H1 (cell line): ENCODE measurements around the gene SIX4. TPM values are rescaled to one million over a fixed set of nuclear protein-coding genes. Genes with fewer than 3 reads are reported as not detected.
A peak's percentile ranks its signal among the peaks of the same experiment; 100 is the strongest.

Source experiments
- CTCF ChIA-PET: fragments of 300-600 bp; sonication (Branson Sonifier 250); formaldehyde crosslinking; loops from one replicate; lab custom pipeline; 2021; ENCODE audit not compliant: partially characterized antibody; lab: Charles Lee
- POLR2A ChIA-PET: fragments of 300-600 bp; sonication (Branson Sonifier 250); formaldehyde crosslinking; loops from one replicate; lab custom pipeline; 2021; ENCODE audit warnings: inconsistent platforms; ENCODE audit not compliant: partially characterized antibody; lab: Charles Lee
- DNase-seq, 2 experiments: peaks; one replicate each; pipeline versions ENCODE4 v3.0.0 to v3.0.0-alpha.2; 2010 to 2022; ENCODE audit warnings: low spot score in 2 of 2, low read depth in 1 of 2, mixed read lengths in 1 of 2
- FAIRE-seq: peaks from 2 replicates; lab custom pipeline; 2011; peaks lifted over from hg19 to GRCh38; lab: Jason Lieb, UNC
- H2AFZ ChIP-seq: 2 replicates; pipeline ENCODE4 v1.8.1; 2012; ENCODE audit warnings: low read length, inconsistent platforms
- H2AK5ac ChIP-seq: 2 replicates; pipeline ENCODE4 v1.6.1; 2013; ENCODE audit warnings: low read depth, low read length
- H2BK120ac ChIP-seq: replicated peaks from 2 replicates; pipeline ENCODE3; 2013; ENCODE audit warnings: low read depth, low read length, inconsistent platforms
- H2BK12ac ChIP-seq: 2 replicates; pipeline ENCODE4 v1.6.1; 2013; ENCODE audit warnings: low read depth, low read length
- H2BK15ac ChIP-seq: 2 replicates; pipeline ENCODE4 v1.6.1; 2013; ENCODE audit warnings: low read length
- H2BK20ac ChIP-seq: 2 replicates; pipeline ENCODE4 v1.6.1; 2013; ENCODE audit warnings: low read length
- H2BK5ac ChIP-seq: 2 replicates; pipeline ENCODE4 v1.6.1; 2013; ENCODE audit warnings: low read depth, low read length
- H3K14ac ChIP-seq: 2 replicates; pipeline ENCODE4 v1.6.1; 2013; ENCODE audit warnings: inconsistent platforms; ENCODE audit not compliant: insufficient read length
- H3K18ac ChIP-seq: 2 replicates; pipeline ENCODE4 v1.6.1; 2013; ENCODE audit warnings: low read length; ENCODE audit errors: extremely low read depth
- H3K23ac ChIP-seq: 2 replicates; pipeline ENCODE4 v1.6.1; 2013; ENCODE audit warnings: inconsistent platforms; ENCODE audit not compliant: insufficient read length
- H3K23me2 ChIP-seq: 2 replicates; pipeline ENCODE4 v1.6.1; 2013; ENCODE audit warnings: low read depth, low read length
- H3K27ac ChIP-seq: 2 replicates; pipeline ENCODE4 v1.6.1; 2011; ENCODE audit warnings: low read depth, low read length, inconsistent platforms
- H3K27me3 ChIP-seq, 4 experiments: replicated peaks in 1 of 4; 1 replicate in 1 of 4; 2 replicates in 3 of 4; pipeline versions ENCODE4 v1.6.1 to v1.8.1; 2011 to 2013; ENCODE audit warnings: low read length in 3 of 4, mild to moderate bottlenecking in 3 of 4, inconsistent platforms in 2 of 4, mixed read lengths in 2 of 4, moderate library complexity in 1 of 4; ENCODE audit not compliant: control insufficient read depth in 3 of 4, insufficient read depth in 3 of 4; ENCODE audit errors: extremely low read depth in 1 of 4
- H3K36me3 ChIP-seq, 4 experiments: 2 replicates each; pipeline versions ENCODE4 v1.6.1 to v1.8.1; 2011 to 2013; ENCODE audit warnings: mild to moderate bottlenecking in 4 of 4, low read length in 3 of 4, moderate library complexity in 2 of 4, control low read depth in 1 of 4, inconsistent platforms in 1 of 4; ENCODE audit not compliant: insufficient read depth in 4 of 4, control insufficient read depth in 2 of 4
- H3K4ac ChIP-seq: replicated peaks from 2 replicates; pipeline ENCODE3; 2013; ENCODE audit warnings: low read length, low read depth, mixed read lengths, inconsistent platforms; ENCODE audit not compliant: insufficient read length
- H3K4me1 ChIP-seq, 4 experiments: replicated peaks in 1 of 4; 1 replicate in 1 of 4; 2 replicates in 3 of 4; pipeline versions ENCODE4 v1.6.1 to v1.8.1; 2011 to 2013; ENCODE audit warnings: low read length in 3 of 4, inconsistent platforms in 2 of 4, mixed read lengths in 1 of 4; ENCODE audit not compliant: insufficient read depth in 4 of 4, control insufficient read depth in 3 of 4
- H3K4me2 ChIP-seq, 2 experiments: 2 replicates each; pipeline versions ENCODE4 v1.6.1 to v1.8.1; 2011 to 2013; ENCODE audit warnings: low read depth in 2 of 2, low read length in 2 of 2, control low read depth in 1 of 2, inconsistent platforms in 1 of 2, mild to moderate bottlenecking in 1 of 2; ENCODE audit not compliant: insufficient read depth in 1 of 2
- H3K4me3 ChIP-seq, 4 experiments: fragments of 200-600, 300-600 bp in 1 of 4; sonication (generic), shearing (Covaris generic), sonication (Bioruptor Twin) in 1 of 4; 2 replicates each; pipeline versions ENCODE4 v1.5.1 to v1.8.1; 2011 to 2016; ENCODE audit warnings: low read length in 4 of 4, low read depth in 3 of 4, control low read depth in 2 of 4, inconsistent platforms in 2 of 4, mild to moderate bottlenecking in 2 of 4, mixed read lengths in 1 of 4, moderate library complexity in 1 of 4; ENCODE audit not compliant: insufficient read depth in 2 of 4; ENCODE audit errors: extremely low read depth in 1 of 4
- H3K56ac ChIP-seq: replicated peaks from 2 replicates; pipeline ENCODE3; 2013; ENCODE audit warnings: low read depth, mild to moderate bottlenecking, mixed read lengths, low read length, inconsistent platforms; ENCODE audit not compliant: insufficient read length
- H3K79me1 ChIP-seq: 2 replicates; pipeline ENCODE4 v1.6.1; 2013; ENCODE audit warnings: low read depth, low read length, control low read depth
- H3K79me2 ChIP-seq, 2 experiments: 2 replicates each; pipeline versions ENCODE4 v1.6.1 to v1.8.1; 2012 to 2013; ENCODE audit warnings: low read length in 2 of 2, mild to moderate bottlenecking in 2 of 2, inconsistent platforms in 1 of 2; ENCODE audit not compliant: insufficient read depth in 2 of 2, control insufficient read depth in 1 of 2
- H3K9ac ChIP-seq, 4 experiments: replicated peaks in 1 of 4; 1 replicate in 1 of 4; 2 replicates in 3 of 4; pipeline versions ENCODE4 v1.6.1 to v1.8.1; 2011 to 2013; ENCODE audit warnings: low read depth in 3 of 4, low read length in 3 of 4, control low read depth in 2 of 4, mild to moderate bottlenecking in 2 of 4, moderate library complexity in 2 of 4, inconsistent platforms in 1 of 4; ENCODE audit errors: extremely low read depth in 1 of 4
- H3K9me3 ChIP-seq, 2 experiments: 2 replicates each; pipeline versions ENCODE4 v1.6.1 to v1.8.1; 2012 to 2013; ENCODE audit warnings: mild to moderate bottlenecking in 2 of 2, moderate library complexity in 2 of 2, control low read depth in 1 of 2, inconsistent platforms in 1 of 2, low read depth in 1 of 2, low read length in 1 of 2, mixed read lengths in 1 of 2; ENCODE audit not compliant: insufficient read depth in 2 of 2
- H4K20me1 ChIP-seq, 2 experiments: replicated peaks in 1 of 2; 2 replicates each; pipeline versions ENCODE3 to v1.8.1; 2011 to 2013; ENCODE audit warnings: inconsistent platforms in 2 of 2, low read length in 2 of 2, mild to moderate bottlenecking in 1 of 2; ENCODE audit not compliant: insufficient read depth in 2 of 2, control insufficient read depth in 1 of 2
- H4K5ac ChIP-seq: 2 replicates; pipeline ENCODE4 v1.6.1; 2013; ENCODE audit warnings: low read length, low read depth, mixed read lengths, inconsistent platforms; ENCODE audit not compliant: insufficient read length
- H4K8ac ChIP-seq: 2 replicates; pipeline ENCODE4 v1.8.0; 2013; ENCODE audit warnings: mild to moderate bottlenecking, moderate library complexity, low read length, inconsistent platforms; ENCODE audit not compliant: insufficient read depth; ENCODE audit errors: extremely low read depth
- H4K91ac ChIP-seq: replicated peaks from 2 replicates; pipeline ENCODE3; 2013; ENCODE audit warnings: low read length, mixed read lengths, inconsistent platforms; ENCODE audit not compliant: insufficient read length
- ASH2L ChIP-seq: fragments of 200-600, 300-600 bp; sonication (generic); IDR thresholded peaks from one replicate; pipeline ENCODE4 v1.7.1; 2017; ENCODE audit warnings: low read length
- CBX5 ChIP-seq: fragments of 300-800, 300-1000 bp; sonication (generic); IDR thresholded peaks from 2 replicates; pipeline ENCODE4 v1.7.1; 2016; ENCODE audit warnings: antibody characterized with exemption, low read length, low read depth
- CTCF ChIP-seq, 3 experiments: IDR thresholded peaks; 1 replicate in 2 of 3; 2 replicates in 1 of 3; pipeline versions ENCODE4 v1.5.1 to v1.6.1; 2011; ENCODE audit warnings: low read length in 3 of 3, mild to moderate bottlenecking in 3 of 3, inconsistent platforms in 2 of 3, low read depth in 1 of 3, moderate library complexity in 1 of 3; ENCODE audit not compliant: insufficient read depth in 1 of 3; ENCODE audit errors: control extremely low read depth in 1 of 3
- HDAC6 ChIP-seq: IDR thresholded peaks from one replicate; pipeline ENCODE4 v1.7.1; 2012; ENCODE audit warnings: low read depth, mild to moderate bottlenecking, inconsistent platforms, low read length, moderate library complexity
- KDM4A ChIP-seq: IDR thresholded peaks from one replicate; pipeline ENCODE4 v1.7.1; 2012; ENCODE audit warnings: low read depth, mild to moderate bottlenecking, moderate library complexity, low read length, inconsistent platforms; ENCODE audit not compliant: severe bottlenecking
- MAFK ChIP-seq: IDR thresholded peaks from 2 replicates; pipeline ENCODE4 v1.6.1; 2012; ENCODE audit warnings: low read depth, mild to moderate bottlenecking, improper control_type of control experiment, low read length
- PHF8 ChIP-seq: fragments of 200-600 bp; sonication (generic); conservative IDR thresholded peaks from 2 replicates; pipeline ENCODE4 v1.7.1; 2012; ENCODE audit warnings: low read depth, mild to moderate bottlenecking, inconsistent platforms, low read length, moderate library complexity
- SIX5 ChIP-seq: IDR thresholded peaks from 2 replicates; pipeline ENCODE4 v1.6.1; 2011; ENCODE audit warnings: mild to moderate bottlenecking, low read depth, low read length
- SP4 ChIP-seq: IDR thresholded peaks from 2 replicates; pipeline ENCODE4 v1.6.1; 2012; ENCODE audit warnings: low read length, inconsistent platforms
- SUZ12 ChIP-seq: fragments of 200-600 bp; sonication (generic); IDR thresholded peaks from 2 replicates; pipeline ENCODE4 v1.6.1; 2012; ENCODE audit warnings: mild to moderate bottlenecking, inconsistent platforms, low read length, moderate library complexity, mixed read lengths
- polyA plus RNA-seq, 7 experiments: library from polyadenylated mRNA; depleted of rRNA in 3 of 7; stranded (reverse) in 5 of 7; unstranded in 2 of 7; fragments of >200 nt in 5 of 7; fragments of 200-250 nt in 2 of 7; gene quantifications; 1 replicate in 5 of 7; 2 replicates in 1 of 7; 4 replicates in 1 of 7; pipeline versions ENCODE4 v1.2.1 to v1.2.3, GENCODE V29; 2011 to 2013; ENCODE audit warnings: missing spikeins in 2 of 7, mixed read lengths in 2 of 7
- total RNA-seq: library from RNA; stranded (reverse); fragmentation: NEBNext Ultra II Directional; extraction: Animal tissue kit (Norgen Biotek cat#: 25700); gene quantifications from 2 replicates; pipeline ENCODE4 v1.2.1, GENCODE V29; 2021
- TF ChIP-seq, protein P1 (sequence below): IDR thresholded peaks from 2 replicates; pipeline ENCODE4 v1.6.1; 2012; ENCODE audit warnings: inconsistent platforms

Gene SIX4
- total and polyA plus RNA-seq, 2 of the 8 experiments (the other 6 are each of a cell fraction or from before 2014, with no cell fraction given) = 9.0 to 38.9 TPM

GRCh38 chr14:60744566-60744965 lies 20.4 kb upstream of the SIX4 start:
- no peak overlapping the region for H3K9ac ChIP-seq
- no peak overlapping the region for H2BK120ac ChIP-seq
- H3K23me2 ChIP-seq = no peaks in the 10 kb centered on the region
- H3K79me1 ChIP-seq = 0 out of 2 replicates have a peak, but pooled peaks cover 5% of the 10 kb centered on the region
- H4K5ac ChIP-seq = no peak overlapping the region
- no peaks in the 10 kb centered on the region for H3K27me3 ChIP-seq
- DNase-seq (no peak), FAIRE-seq (no peak)
- no peak overlapping the region for H2BK12ac ChIP-seq
- H2BK5ac ChIP-seq = no peak overlapping the region
- no peak overlapping the region for H3K27ac ChIP-seq
- H2BK15ac ChIP-seq = peak overlapping the region; percentile 16; the same call in 1 of the 2 replicates
- H4K8ac ChIP-seq = no peak overlapping the region
- no peaks in the 10 kb centered on the region for H3K4me1 ChIP-seq
- no peak overlapping the region for H3K4me3 ChIP-seq
- no peak overlapping the region for H3K4ac ChIP-seq
- H3K56ac ChIP-seq = no peak overlapping the region
- no peak overlapping the region for H2AFZ ChIP-seq
- peaks cover 0 to 85% of the 10 kb centered on the region in 2 experiments; a peak in 2 of 4 replicates for H3K79me2 ChIP-seq
- no peak overlapping the region for H3K23ac ChIP-seq
- H4K91ac ChIP-seq = no peak overlapping the region
- no peak overlapping the region for H3K14ac ChIP-seq
- H4K20me1 ChIP-seq = peaks cover 0 to 6% of the 10 kb centered on the region in 2 experiments
- H2AK5ac ChIP-seq = no peak overlapping the region
- H2BK20ac ChIP-seq = no peak overlapping the region
- no peak overlapping the region for H3K18ac ChIP-seq
- no peaks in the 10 kb centered on the region for H3K36me3 ChIP-seq
- no peaks in the 10 kb centered on the region for H3K9me3 ChIP-seq
- POLR2A ChIA-PET = interaction anchor here (1.6 kb wide), 1 partner anchor 10 kb away, joined by 3 read pairs; no protein-coding TSS in a partner anchor
- CTCF ChIA-PET = interaction anchor here (0.6 to 1.3 kb wide), 2 partner anchors 16 to 537 kb away, joined by 3 read pairs; no protein-coding TSS in a partner anchor
- H3K4me2 ChIP-seq = no peak overlapping the region
- TF ChIP-seq SUZ12 = no peak
- TF ChIP-seq CBX5 = no peak
- TF ChIP-seq HDAC6 = no peak
- no peak for TF ChIP-seq SIX5
- no peak for TF ChIP-seq MAFK
- no peak for TF ChIP-seq CTCF (IDR thresholded peaks at IDR 0.05; ENCODE audit: control extremely low read depth in 1 of 3, insufficient read depth in 1 of 3, low read depth in 1 of 3, low read length in 3 of 3)
- TF ChIP-seq PHF8 = no peak
- TF ChIP-seq ASH2L = no peak
- TF ChIP-seq, protein P1, sequence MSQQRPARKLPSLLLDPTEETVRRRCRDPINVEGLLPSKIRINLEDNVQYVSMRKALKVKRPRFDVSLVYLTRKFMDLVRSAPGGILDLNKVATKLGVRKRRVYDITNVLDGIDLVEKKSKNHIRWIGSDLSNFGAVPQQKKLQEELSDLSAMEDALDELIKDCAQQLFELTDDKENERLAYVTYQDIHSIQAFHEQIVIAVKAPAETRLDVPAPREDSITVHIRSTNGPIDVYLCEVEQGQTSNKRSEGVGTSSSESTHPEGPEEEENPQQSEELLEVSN = no peak
- TF ChIP-seq KDM4A = no peak
- no peak for TF ChIP-seq SP4
